ENCODE results near the gene KRTAP5-7.

KRTAP5-7 gene

DNA sequence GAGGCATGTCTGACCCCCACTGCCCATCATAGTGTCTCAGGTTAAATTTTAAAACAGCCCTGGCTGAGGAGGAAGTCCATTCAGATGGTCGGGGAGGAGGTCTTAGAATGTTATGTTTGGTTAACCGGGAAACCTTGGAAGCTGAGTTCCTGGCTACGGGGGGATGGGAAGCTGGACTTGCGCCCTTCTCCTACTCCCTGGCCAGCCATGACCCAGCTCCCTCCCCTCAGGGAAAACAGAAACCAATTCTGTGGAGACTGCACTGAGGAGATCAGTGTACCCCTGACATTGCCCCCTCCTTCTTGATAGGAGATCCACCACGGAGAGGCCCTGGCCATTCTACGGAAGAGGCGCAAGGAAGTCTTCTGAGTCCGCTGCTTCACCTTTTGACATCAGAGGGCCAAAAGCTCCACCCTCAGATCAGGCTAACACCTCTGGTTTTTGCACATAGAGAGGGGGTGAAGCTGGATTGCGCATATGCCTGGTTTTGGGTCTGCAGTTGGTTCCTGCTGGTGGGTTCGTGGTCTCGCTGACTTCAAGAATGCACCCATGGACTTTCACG lies 18.4 kb downstream of the KRTAP5-7 start:
- Histone ChIP-seq H3K4me3 (no peak overlapping the region), H3K36me3 (replicated peaks) (no peaks in the 10 kb centered on the region), H3K4me1 (no peaks in the 10 kb centered on the region), H3K9me3 (no peaks in the 10 kb centered on the region), H3K27me3 (ENCODE audit: low read depth) (no peaks in the 10 kb centered on the region)
- in situ Hi-C loops (cut with MboI; ENCODE audit: low sequenced_read_pairs): no loop called here
- DNase-seq (ENCODE audit: low spot score in 2 of 2): no peak

DNA sequence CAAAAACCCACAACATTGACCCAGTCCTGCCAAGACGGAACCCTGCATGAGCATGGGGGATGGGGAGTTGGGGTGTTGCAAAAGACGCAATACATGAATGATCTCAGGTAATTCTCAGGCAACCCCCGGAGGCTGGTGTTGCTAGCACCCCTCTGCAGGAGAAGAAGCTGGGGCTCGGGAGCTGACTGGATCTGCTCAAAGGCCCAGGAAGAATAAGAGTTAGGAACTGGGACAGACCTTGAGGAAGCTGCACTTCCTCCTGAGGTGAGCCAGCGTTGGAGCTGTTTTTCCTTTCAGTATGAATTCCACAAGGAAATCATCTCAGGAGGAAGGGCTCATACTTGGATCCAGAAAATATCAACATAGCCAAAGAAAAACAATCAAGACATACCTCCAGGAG lies 21.1 kb downstream of the KRTAP5-7 start, which contains the start of gene KRTAP5-9:
Gene KRTAP5-9 (plus strand): TSS at position 301 of the 400 bp plus-strand sequence. CDS start 238 bp downstream, outside the sequence.
- Histone ChIP-seq H3K9me3 (no peaks in the 10 kb centered on the region), H3K4me1 (no peaks in the 10 kb centered on the region), H3K27me3 (ENCODE audit: low read depth) (no peaks in the 10 kb centered on the region), H3K4me3 (no peak within 1 kb of the TSS), H3K36me3 (replicated peaks) (no peaks in the 10 kb centered on the region)
- DNase-seq (ENCODE audit: low spot score in 2 of 2): no peak
- in situ Hi-C loops (cut with MboI; ENCODE audit: low sequenced_read_pairs): no loop called here

DNA sequence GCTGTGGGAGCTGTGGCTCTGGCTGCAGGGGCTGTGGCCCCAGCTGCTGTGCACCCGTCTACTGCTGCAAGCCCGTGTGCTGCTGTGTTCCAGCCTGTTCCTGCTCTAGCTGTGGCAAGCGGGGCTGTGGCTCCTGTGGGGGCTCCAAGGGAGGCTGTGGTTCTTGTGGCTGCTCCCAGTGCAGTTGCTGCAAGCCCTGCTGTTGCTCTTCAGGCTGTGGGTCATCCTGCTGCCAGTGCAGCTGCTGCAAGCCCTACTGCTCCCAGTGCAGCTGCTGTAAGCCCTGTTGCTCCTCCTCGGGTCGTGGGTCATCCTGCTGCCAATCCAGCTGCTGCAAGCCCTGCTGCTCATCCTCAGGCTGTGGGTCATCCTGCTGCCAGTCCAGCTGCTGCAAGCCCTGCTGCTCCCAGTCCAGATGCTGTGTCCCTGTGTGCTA lies 21.7 kb downstream of the KRTAP5-7 start:
- no peak overlapping the region for H3K4me3 ChIP-seq
- no peaks in the 10 kb centered on the region for H3K4me1 ChIP-seq
- H3K9me3 ChIP-seq: no peaks in the 10 kb centered on the region
- H3K27me3 ChIP-seq (ENCODE audit: low read depth): no peaks in the 10 kb centered on the region
- no peaks in the 10 kb centered on the region for H3K36me3 ChIP-seq (replicated peaks)
- in situ Hi-C loops (cut with MboI; ENCODE audit: low sequenced_read_pairs): no loop called here
- DNase-seq (ENCODE audit: low spot score in 2 of 2): no peak

DNA sequence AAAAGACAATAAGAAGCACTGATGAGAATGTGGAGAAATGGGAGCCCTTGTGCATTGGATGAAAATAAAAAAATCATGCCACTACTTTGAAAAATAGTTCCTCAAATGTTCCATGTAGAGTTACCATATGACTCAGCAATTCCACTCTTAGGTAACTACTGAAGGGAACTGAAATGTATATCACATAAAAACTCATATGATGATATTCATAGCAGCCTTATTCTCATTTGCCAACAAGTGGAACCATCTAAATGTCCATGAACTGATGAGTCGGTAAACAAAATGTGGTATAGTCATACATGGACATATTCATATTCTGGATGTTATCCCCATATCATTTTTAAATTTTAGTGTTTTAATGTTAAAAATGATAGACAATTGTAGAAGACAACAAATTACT lies 24.6 kb downstream of the KRTAP5-7 start:
- H3K36me3 ChIP-seq (replicated peaks): no peaks in the 10 kb centered on the region
- H3K4me1 ChIP-seq: no peaks in the 10 kb centered on the region
- in situ Hi-C loops (cut with MboI; ENCODE audit: low sequenced_read_pairs): no loop called here
- no peaks in the 10 kb centered on the region for H3K9me3 ChIP-seq
- H3K27me3 ChIP-seq (ENCODE audit: low read depth): no peaks in the 10 kb centered on the region
- no peak overlapping the region for H3K4me3 ChIP-seq
- DNase-seq (ENCODE audit: low spot score in 2 of 2): no peak

DNA sequence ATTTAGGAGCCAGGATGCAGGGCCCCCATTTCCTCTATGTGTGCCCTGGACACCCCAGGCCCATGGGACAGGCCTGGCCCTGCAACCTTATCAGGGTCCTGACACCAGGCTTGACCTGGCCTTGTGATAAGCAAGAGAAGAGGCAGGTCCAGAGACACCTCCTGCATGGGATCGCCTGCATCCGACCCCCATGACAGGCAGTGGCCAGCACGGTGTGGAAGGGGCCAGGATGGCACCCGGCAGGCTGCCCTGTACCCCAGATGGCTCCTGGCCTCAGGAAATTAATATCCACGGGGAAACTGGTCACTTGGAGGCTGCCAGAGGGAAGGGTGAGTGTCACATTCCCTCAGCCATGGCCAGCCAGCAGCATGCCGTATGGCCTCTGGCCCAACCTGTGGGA lies 27.9 kb downstream of the KRTAP5-7 start:
- Histone ChIP-seq H3K9me3 (no peaks in the 10 kb centered on the region), H3K4me3 (no peak overlapping the region), H3K36me3 (replicated peaks) (no peaks in the 10 kb centered on the region), H3K27me3 (ENCODE audit: low read depth) (no peaks in the 10 kb centered on the region), H3K4me1 (no peaks in the 10 kb centered on the region)
- no peak for DNase-seq (ENCODE audit: low spot score in 2 of 2)
- in situ Hi-C loops (cut with MboI; ENCODE audit: low sequenced_read_pairs): no loop called here

DNA sequence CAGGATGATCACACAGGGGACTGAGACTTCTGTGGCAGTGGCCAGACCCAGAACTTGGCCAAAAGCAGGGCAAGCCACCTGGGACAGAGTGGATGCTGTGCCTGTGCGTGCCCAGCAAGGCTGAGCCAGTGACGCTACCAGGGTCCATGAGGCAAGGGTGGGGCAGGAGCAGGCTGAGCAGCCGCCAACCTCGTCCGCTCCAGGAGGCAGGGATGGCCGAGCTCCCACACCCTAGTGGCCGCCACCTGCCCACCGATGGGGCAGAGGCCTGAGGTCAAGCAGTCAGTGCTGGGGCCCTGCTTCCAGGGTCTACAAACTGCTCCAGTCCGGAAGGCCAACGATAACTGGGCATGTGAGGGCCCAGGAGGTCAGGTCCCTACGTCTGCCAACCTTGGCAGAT lies 28.4 kb downstream of the KRTAP5-7 start:
- no peaks in the 10 kb centered on the region for H3K27me3 ChIP-seq (ENCODE audit: low read depth)

DNA sequence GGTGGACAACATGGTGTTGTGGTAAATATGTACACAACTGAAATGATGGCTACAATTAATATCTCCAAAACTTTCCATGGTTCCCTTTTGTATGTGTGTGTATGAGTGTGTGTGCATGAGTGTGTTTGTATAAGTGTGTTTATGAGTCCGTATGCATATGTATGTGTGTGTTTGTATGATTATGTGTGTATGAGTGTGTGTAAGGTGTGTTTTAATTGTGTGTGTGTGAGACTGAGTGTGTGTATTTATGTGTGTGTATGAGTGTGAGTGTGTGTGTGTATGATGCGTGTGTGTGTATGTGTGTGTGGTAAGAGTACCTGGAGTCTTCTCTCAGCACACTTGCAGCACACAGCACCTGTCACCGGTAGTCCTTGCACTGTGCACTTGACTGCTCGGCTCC lies 29.0 kb downstream of the KRTAP5-7 start:
- H3K4me1 ChIP-seq: no peaks in the 10 kb centered on the region
- in situ Hi-C loops (cut with MboI; ENCODE audit: low sequenced_read_pairs): no loop called here
- H3K9me3 ChIP-seq: no peaks in the 10 kb centered on the region
- DNase-seq (ENCODE audit: low spot score in 2 of 2): no peak
- no peaks in the 10 kb centered on the region for H3K27me3 ChIP-seq (ENCODE audit: low read depth)
- no peak overlapping the region for H3K4me3 ChIP-seq
- no peaks in the 10 kb centered on the region for H3K36me3 ChIP-seq (replicated peaks)

More for the DNA sequence above, 28.4 kb downstream of the KRTAP5-7 start:
- no peak overlapping the region for H3K4me3 ChIP-seq
- no peak for DNase-seq (ENCODE audit: low spot score in 2 of 2)
- no peaks in the 10 kb centered on the region for H3K36me3 ChIP-seq (replicated peaks)
- in situ Hi-C loops (cut with MboI; ENCODE audit: low sequenced_read_pairs): no loop called here
- no peaks in the 10 kb centered on the region for H3K4me1 ChIP-seq
- no peaks in the 10 kb centered on the region for H3K9me3 ChIP-seq

DNA sequence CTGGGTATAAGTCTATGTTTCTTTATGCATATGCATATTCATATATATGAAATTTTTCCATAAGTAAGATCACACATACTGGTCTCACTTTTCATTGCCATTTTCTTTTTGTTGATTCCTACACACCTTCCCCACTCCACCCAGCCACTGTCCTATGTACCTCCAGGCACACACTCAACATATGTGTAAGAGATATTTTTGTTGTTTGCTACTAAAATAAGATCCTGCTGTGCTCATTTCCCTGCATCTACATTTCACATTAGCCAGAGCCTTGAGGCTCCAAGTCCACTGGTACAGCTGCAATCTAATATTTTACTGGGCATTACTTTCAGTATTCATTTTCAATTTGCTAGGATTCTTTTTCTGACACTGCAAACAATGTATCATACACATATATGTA lies 30.2 kb downstream of the KRTAP5-7 start:
- no peaks in the 10 kb centered on the region for H3K4me1 ChIP-seq
- DNase-seq (ENCODE audit: low spot score in 2 of 2): no peak

DNA sequence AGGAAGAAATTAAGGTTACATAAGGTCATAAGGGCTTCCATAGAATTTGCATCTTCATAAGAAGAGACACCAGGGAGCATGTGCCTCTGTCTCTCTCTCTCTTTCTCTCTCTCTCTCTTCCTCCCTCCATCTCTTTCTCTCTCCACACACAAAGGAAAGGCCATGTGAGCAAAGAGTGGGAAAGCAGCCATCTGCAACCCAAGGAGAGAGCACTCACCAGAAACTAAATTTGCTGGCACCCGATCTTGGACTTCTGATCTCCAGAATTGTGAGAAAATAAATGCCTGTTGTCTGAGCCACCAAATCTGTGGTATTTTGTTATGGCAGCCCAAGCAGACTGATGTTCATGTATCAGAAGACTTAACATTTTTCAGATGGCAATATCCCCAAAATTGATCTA lies 31.9 kb downstream of the KRTAP5-7 start:
- Histone ChIP-seq H3K36me3 (replicated peaks) (no peaks in the 10 kb centered on the region), H3K27me3 (ENCODE audit: low read depth) (peaks cover 23% of the 10 kb centered on the region), H3K4me1 (no peaks in the 10 kb centered on the region), H3K9me3 (no peaks in the 10 kb centered on the region; the same call in 1 of the 2 replicates), H3K4me3 (no peak overlapping the region)
- no peak for DNase-seq (ENCODE audit: low spot score in 2 of 2)
- in situ Hi-C loops (cut with MboI; ENCODE audit: low sequenced_read_pairs): no loop called here

More for the DNA sequence above, 30.2 kb downstream of the KRTAP5-7 start:
- Histone ChIP-seq H3K36me3 (replicated peaks) (no peaks in the 10 kb centered on the region), H3K27me3 (ENCODE audit: low read depth) (peaks cover 7% of the 10 kb centered on the region; the same call in 1 of the 2 replicates), H3K9me3 (no peaks in the 10 kb centered on the region; the same call in 1 of the 2 replicates), H3K4me3 (no peak overlapping the region)
- in situ Hi-C loops (cut with MboI; ENCODE audit: low sequenced_read_pairs): no loop called here

DNA sequence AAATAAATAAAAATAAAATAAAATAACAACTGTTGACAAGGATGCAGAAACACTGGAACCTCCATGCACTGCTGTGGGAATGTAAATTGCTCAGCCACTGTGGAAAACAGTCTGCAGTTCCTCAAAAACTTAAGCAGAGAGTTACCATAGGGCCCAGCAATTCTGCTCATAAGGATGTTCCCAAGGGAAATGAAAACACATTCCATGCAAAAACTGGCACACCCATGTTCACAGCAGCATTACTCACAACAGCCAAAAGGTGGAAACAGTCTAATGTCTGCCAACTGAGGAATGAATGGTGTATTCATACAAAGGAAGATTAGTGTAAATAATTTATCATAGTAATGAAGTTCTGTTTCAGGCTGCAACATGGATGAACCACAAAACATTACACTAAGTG lies 35.1 kb downstream of the KRTAP5-7 start:
- no peak for DNase-seq (ENCODE audit: low spot score in 2 of 2)
- Histone ChIP-seq H3K4me3 (no peak overlapping the region), H3K9me3 (no peaks in the 10 kb centered on the region; the same call in 1 of the 2 replicates), H3K36me3 (replicated peaks) (no peaks in the 10 kb centered on the region), H3K4me1 (no peaks in the 10 kb centered on the region), H3K27me3 (ENCODE audit: low read depth) (peaks cover 24% of the 10 kb centered on the region)
- in situ Hi-C loops (cut with MboI; ENCODE audit: low sequenced_read_pairs): no loop called here

DNA sequence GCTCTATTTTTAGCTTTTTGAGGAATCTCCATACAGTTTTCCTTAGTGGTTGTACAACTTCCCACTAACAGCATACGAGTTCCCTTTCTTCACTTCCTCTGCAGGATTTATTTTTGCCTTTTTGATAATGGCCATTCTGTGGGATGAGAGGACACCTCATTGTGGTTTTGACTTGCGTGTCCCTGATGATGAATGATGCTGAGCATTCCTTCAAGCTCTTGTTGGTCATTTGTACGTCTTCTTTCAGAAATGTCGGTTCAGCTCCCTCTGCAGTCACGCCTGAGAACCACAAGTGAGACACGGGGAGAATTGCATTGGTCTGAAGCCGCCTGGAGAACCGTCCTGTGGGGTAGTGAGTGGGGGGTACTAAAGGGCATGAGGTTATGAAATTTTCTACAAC lies 36.3 kb downstream of the KRTAP5-7 start:
- H3K9me3 ChIP-seq: no peaks in the 10 kb centered on the region; the same call in 1 of the 2 replicates
- no peak overlapping the region for H3K4me3 ChIP-seq
- peaks cover 24% of the 10 kb centered on the region for H3K27me3 ChIP-seq (ENCODE audit: low read depth)
- no peaks in the 10 kb centered on the region for H3K36me3 ChIP-seq (replicated peaks)
- no peaks in the 10 kb centered on the region for H3K4me1 ChIP-seq
- in situ Hi-C loops (cut with MboI; ENCODE audit: low sequenced_read_pairs): no loop called here
- DNase-seq (ENCODE audit: low spot score in 2 of 2): peak; percentile 16 to 42

DNA sequence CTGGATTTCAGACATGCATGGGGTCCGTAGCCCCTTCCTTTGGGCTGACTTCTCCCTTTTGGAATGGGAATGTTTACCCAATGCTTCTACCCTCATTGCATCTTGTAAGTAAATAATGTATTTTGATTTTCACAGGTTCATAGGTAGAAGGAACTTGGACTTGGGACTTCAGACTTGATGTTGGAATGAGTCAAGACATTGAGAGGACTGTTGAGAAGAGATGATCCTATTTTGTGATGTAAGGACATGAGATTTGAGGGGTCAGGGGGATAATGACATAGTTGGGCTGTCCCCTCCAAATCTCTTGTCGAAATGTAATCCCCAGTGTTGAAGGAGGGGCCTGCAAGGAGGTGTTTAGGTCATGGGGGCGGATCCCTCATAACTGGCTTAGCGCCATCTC lies 37.4 kb downstream of the KRTAP5-7 start:
- H3K9me3 ChIP-seq: no peaks in the 10 kb centered on the region; the same call in 1 of the 2 replicates
- H3K36me3 ChIP-seq (replicated peaks): no peaks in the 10 kb centered on the region
- in situ Hi-C loops (cut with MboI; ENCODE audit: low sequenced_read_pairs): no loop called here
- no peak overlapping the region for H3K4me3 ChIP-seq
- no peaks in the 10 kb centered on the region for H3K4me1 ChIP-seq
- DNase-seq (ENCODE audit: low spot score in 2 of 2): no peak
- H3K27me3 ChIP-seq (ENCODE audit: low read depth): peaks cover 24% of the 10 kb centered on the region

DNA sequence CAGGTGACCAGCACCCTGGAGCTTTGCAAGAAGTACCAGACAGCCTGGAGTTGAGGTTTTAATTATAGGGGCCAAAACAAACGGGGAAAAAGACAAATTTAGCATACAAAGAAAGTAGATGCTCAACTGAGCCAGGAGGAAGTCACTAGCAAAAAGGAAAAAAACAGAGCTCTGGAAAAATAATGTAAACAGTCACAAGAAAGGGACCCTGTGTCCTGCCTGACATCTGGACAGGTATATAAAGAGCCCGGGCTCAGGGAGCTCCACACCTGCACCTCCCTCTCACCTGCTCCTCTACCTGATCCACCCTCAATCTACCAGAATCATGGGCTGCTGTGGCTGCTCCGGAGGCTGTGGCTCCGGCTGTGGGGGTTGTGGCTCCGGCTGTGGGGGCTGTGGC lies 38.2 kb downstream of the KRTAP5-7 start, which contains the start of gene KRTAP5-10:
Gene KRTAP5-10 (plus strand): TSS at position 301 of the 400 bp plus-strand sequence. CDS start 25 bp downstream, at position 326.
- no peak for DNase-seq (ENCODE audit: low spot score in 2 of 2)
- Histone ChIP-seq H3K4me1 (no peaks in the 10 kb centered on the region), H3K4me3 (no peak within 1 kb of the TSS), H3K9me3 (no peaks in the 10 kb centered on the region; the same call in 1 of the 2 replicates), H3K36me3 (replicated peaks) (no peaks in the 10 kb centered on the region), H3K27me3 (ENCODE audit: low read depth) (peaks cover 24% of the 10 kb centered on the region)
- in situ Hi-C loops (cut with MboI; ENCODE audit: low sequenced_read_pairs): no loop called here

DNA sequence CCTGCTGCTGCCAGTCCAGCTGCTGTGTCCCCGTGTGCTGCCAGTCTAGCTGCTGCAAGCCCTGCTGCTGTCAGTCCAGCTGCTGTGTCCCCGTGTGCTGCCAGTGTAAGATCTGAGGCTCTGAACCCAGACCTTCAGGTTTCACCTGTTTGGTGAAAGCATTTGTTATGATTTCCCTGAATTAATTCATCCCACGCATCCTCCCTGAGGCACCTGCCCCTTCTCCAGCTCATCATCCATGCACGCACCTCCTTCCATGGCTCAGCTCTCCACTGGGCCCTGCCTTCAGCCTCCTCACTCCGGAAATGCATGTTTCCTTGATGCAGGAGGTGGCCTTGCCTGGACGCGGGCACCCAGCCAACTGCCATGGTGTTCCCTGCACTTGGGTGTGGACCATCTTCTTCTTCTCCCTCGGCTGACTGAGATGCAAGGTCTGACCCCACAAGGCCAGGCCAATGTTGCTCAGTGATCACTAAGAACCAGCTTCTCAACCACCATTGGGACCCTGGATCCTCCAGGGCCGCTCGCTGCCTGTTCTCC lies 39.1 kb downstream of the KRTAP5-7 start:
- Histone ChIP-seq H3K9me3 (no peaks in the 10 kb centered on the region; the same call in 1 of the 2 replicates), H3K4me3 (no peak overlapping the region), H3K4me1 (no peaks in the 10 kb centered on the region), H3K27me3 (ENCODE audit: low read depth) (peaks cover 24% of the 10 kb centered on the region), H3K36me3 (replicated peaks) (no peaks in the 10 kb centered on the region)
- in situ Hi-C loops (cut with MboI; ENCODE audit: low sequenced_read_pairs): no loop called here
- no peak for DNase-seq (ENCODE audit: low spot score in 2 of 2)

All from HAP-1 (cell line).